GM23248 (cell line): Measurements from ENCODE around the gene CCZ1. TPM values are rescaled to one million over a fixed set of nuclear protein-coding genes. Genes with fewer than 3 reads are reported as not detected.
A peak's percentile ranks its signal among the peaks of the same experiment; 100 is the strongest.
"Not testable (repeated sequence)": the region's sequence is repeated elsewhere in the genome, so short reads cannot be mapped to it uniquely, and the experiment has no call there.

ENCODE experiments used
- DNase-seq: peaks from one replicate; pipeline ENCODE4 v3.0.0-alpha.2; 2015
- H2AFZ ChIP-seq: fragments of 200-600 bp; sonication (generic); 2 replicates; pipeline ENCODE4 v1.6.1; 2016; ENCODE audit warnings: antibody characterized with exemption
- H3F3A ChIP-seq: fragments of 200-600 bp; sonication (generic); 2 replicates; pipeline ENCODE4 v1.6.1; 2016; ENCODE audit warnings: mild to moderate bottlenecking, antibody characterized with exemption, mixed run types; ENCODE audit not compliant: insufficient read depth
- H3K27ac ChIP-seq: fragments of 200-600 bp; sonication (generic); 2 replicates; pipeline ENCODE4 v1.5.1; 2016; ENCODE audit warnings: mild to moderate bottlenecking
- H3K27me3 ChIP-seq: fragments of 200-600 bp; sonication (generic); replicated peaks from 2 replicates; pipeline ENCODE4 v1.6.1; 2016; ENCODE audit warnings: mild to moderate bottlenecking; ENCODE audit not compliant: insufficient read depth
- H3K36me3 ChIP-seq: fragments of 200-600 bp; sonication (generic); 2 replicates; pipeline ENCODE4 v1.6.1; 2016; ENCODE audit warnings: low read depth, mild to moderate bottlenecking
- H3K4me1 ChIP-seq: fragments of 200-600 bp; sonication (generic); 2 replicates; pipeline ENCODE4 v1.6.1; 2016; ENCODE audit warnings: mild to moderate bottlenecking; ENCODE audit not compliant: insufficient read depth
- H3K4me2 ChIP-seq: fragments of 200-600 bp; sonication (generic); one replicate; pipeline ENCODE4 v1.6.1; 2016; ENCODE audit warnings: mild to moderate bottlenecking; ENCODE audit not compliant: unreplicated experiment
- H3K4me3 ChIP-seq: fragments of 200-600 bp; sonication (generic); 2 replicates; pipeline ENCODE4 v1.5.1; 2016; ENCODE audit warnings: mild to moderate bottlenecking
- H3K79me2 ChIP-seq: fragments of 200-600 bp; sonication (generic); 2 replicates; pipeline ENCODE4 v1.6.1; 2016; ENCODE audit warnings: mild to moderate bottlenecking; ENCODE audit not compliant: insufficient read depth
- H3K9ac ChIP-seq: fragments of 200-600 bp; sonication (generic); 2 replicates; pipeline ENCODE4 v1.6.1; 2016; ENCODE audit warnings: mild to moderate bottlenecking
- H3K9me2 ChIP-seq: fragments of 200-600 bp; sonication (generic); 2 replicates; pipeline ENCODE4 v1.6.1; 2016; ENCODE audit warnings: mixed run types, mild to moderate bottlenecking, moderate library complexity; ENCODE audit not compliant: insufficient read depth
- H3K9me3 ChIP-seq: fragments of 200-600 bp; sonication (generic); one replicate; pipeline ENCODE4 v1.6.1; 2017; ENCODE audit warnings: low read depth
- H4K20me1 ChIP-seq: fragments of 200-600 bp; sonication (generic); 2 replicates; pipeline ENCODE4 v1.6.0; 2016; ENCODE audit not compliant: insufficient read depth
- WGBS, 2 experiments: methylation state at CpG; one replicate each; pipeline ENCODE4 v1.1.6; 2015 to 2017; ENCODE audit warnings: low lambda C conversion rate in 2 of 2, low coverage in 1 of 2; ENCODE audit errors: missing lambda C conversion rate in 2 of 2; 5-methylcytosine and 5-hydroxymethylcytosine counted together
- in situ Hi-C: fragments of 300-500 bp; cut with MboI; formaldehyde crosslinking; loops from 2 replicates; pipeline ENCODE4 v1.15.0; 2020
- polyA plus RNA-seq: library from polyadenylated mRNA; unstranded; fragments of >200 nt; fragmentation: Nextera tagmentation; extraction: Ambion mirVana; gene quantifications from 2 replicates; pipeline ENCODE4 v1.2.1, GENCODE V29; 2016
- small RNA-seq: library from RNA; depleted of rRNA; stranded (forward); fragments of <200 nt; gene quantifications from one replicate; pipeline ENCODE3, GENCODE V24; 2014; ENCODE audit warnings: low read depth, low replicate concordance
- total RNA-seq: library from RNA; depleted of rRNA; stranded (reverse); fragments of >200 nt; shearing (Covaris generic); gene quantifications from 2 replicates; pipeline ENCODE4 v1.2.3, GENCODE V29; 2014; rRNA removed

Gene CCZ1
- total and polyA plus RNA-seq, 2 experiments from 2014 or later = 82.1 to 115 TPM

GRCh38 chr7:5963205-5963604 is 64.7 kb downstream of the CCZ1 start:
- H3K9me2 ChIP-seq, in situ Hi-C loops: not testable (repeated sequence)
- 51% methylated on average over 7 of the region's 13 CpGs; no CpG with 5 or more reads in 1 of the 2 experiments for WGBS, 2 experiments

GRCh38 chr7:5963810-5964209 is 65.3 kb downstream of the CCZ1 start:
- H3K79me2 ChIP-seq, in situ Hi-C loops: not testable (repeated sequence)

More at GRCh38 chr7:5963205-5963604, 64.7 kb downstream of the CCZ1 start:
- DNase-seq, H3K36me3 ChIP-seq, H3K4me3 ChIP-seq, H4K20me1 ChIP-seq, H3F3A ChIP-seq, H3K79me2 ChIP-seq, H2AFZ ChIP-seq, H3K4me1 ChIP-seq, H3K27ac ChIP-seq, H3K4me2 ChIP-seq, H3K9ac ChIP-seq, H3K27me3 ChIP-seq, H3K9me3 ChIP-seq: not testable (repeated sequence)

GRCh38 chr7:5970347-5970911 is 71.9 kb downstream of the CCZ1 start, which contains the start of gene RSPH10B:
Gene RSPH10B (minus strand): TSS chr7:5970689. CDS start chr7:5967116, 3,573 bp downstream.
- H3K27me3 ChIP-seq, H3K4me2 ChIP-seq, in situ Hi-C loops, H3K9me2 ChIP-seq, H3F3A ChIP-seq, H3K27ac ChIP-seq, H4K20me1 ChIP-seq, H3K9ac ChIP-seq, H3K79me2 ChIP-seq, H3K4me1 ChIP-seq, H3K4me3 ChIP-seq, H3K36me3 ChIP-seq, H2AFZ ChIP-seq, H3K9me3 ChIP-seq: not testable (repeated sequence)
- peak; percentile 0 for DNase-seq
- 0% methylated on average over 1 of the region's 43 CpGs; no CpG with 5 or more reads in 1 of the 2 experiments for WGBS, 2 experiments

More at GRCh38 chr7:5963810-5964209, 65.3 kb downstream of the CCZ1 start:
- DNase-seq, H4K20me1 ChIP-seq, H3K27me3 ChIP-seq, H3K4me2 ChIP-seq, H3K27ac ChIP-seq, H3K4me3 ChIP-seq, H3K9me3 ChIP-seq, H3K4me1 ChIP-seq, H3K9me2 ChIP-seq, H3K36me3 ChIP-seq, H3K9ac ChIP-seq, H2AFZ ChIP-seq, H3F3A ChIP-seq: not testable (repeated sequence)
- WGBS, 2 experiments = 86% methylated on average over 4 of the region's 7 CpGs; no CpG with 5 or more reads in 1 of the 2 experiments

GRCh38 chr7:5973580-5973979 is 75.0 kb downstream of the CCZ1 start:
- H3K36me3 ChIP-seq, H3K9me2 ChIP-seq, H3K9ac ChIP-seq, H2AFZ ChIP-seq, H3K9me3 ChIP-seq, H3K4me3 ChIP-seq, H3K27ac ChIP-seq, H3K79me2 ChIP-seq, in situ Hi-C loops, H3F3A ChIP-seq, H3K4me1 ChIP-seq, DNase-seq, H3K27me3 ChIP-seq, H3K4me2 ChIP-seq, H4K20me1 ChIP-seq: not testable (repeated sequence)
- WGBS, 2 experiments = no CpG with 5 or more reads among the region's 8 CpGs

Small RNAs within 50 kb of the gene (small RNA-seq; reads per million reads assigned to genes)
- not detected for gene RN7SL556P

Other genes starting within 250 kb of the CCZ1 start
- gene RNF216, start 117.1 kb upstream of the CCZ1 start, total RNA-seq = 32.0 and 32.6 TPM in 2 replicates
- gene RNF216, start 117.1 kb upstream of the CCZ1 start, polyA plus RNA-seq = 35.3 and 36.0 TPM in 2 replicates
- not detected in 2 replicates for gene OCM, start 17.9 kb upstream of the CCZ1 start, total RNA-seq
- not detected in 2 replicates for gene OCM, start 17.9 kb upstream of the CCZ1 start, polyA plus RNA-seq
- not detected in 2 replicates for gene RSPH10B, start 72.0 kb downstream of the CCZ1 start, total RNA-seq
- not detected in 2 replicates for gene RSPH10B, start 72.0 kb downstream of the CCZ1 start, polyA plus RNA-seq
- 12.8 and 17.1 TPM in 2 replicates for gene PMS2, start 110.3 kb downstream of the CCZ1 start, total RNA-seq
- gene PMS2, start 110.3 kb downstream of the CCZ1 start, polyA plus RNA-seq = 7.4 and 8.9 TPM in 2 replicates
- gene AIMP2, start 110.5 kb downstream of the CCZ1 start, total RNA-seq = 57.7 and 74.6 TPM in 2 replicates
- gene AIMP2, start 110.5 kb downstream of the CCZ1 start, polyA plus RNA-seq = 78.1 and 82.8 TPM in 2 replicates
- not detected in 2 replicates for gene ANKRD61, start 132.6 kb downstream of the CCZ1 start, total RNA-seq
- 0.24 and 0.41 TPM in 2 replicates for gene ANKRD61, start 132.6 kb downstream of the CCZ1 start, polyA plus RNA-seq
- gene EIF2AK1, start 160.4 kb downstream of the CCZ1 start, total RNA-seq = 103 and 173 TPM in 2 replicates
- 102 and 113 TPM in 2 replicates for gene EIF2AK1, start 160.4 kb downstream of the CCZ1 start, polyA plus RNA-seq
- gene USP42, start 206.2 kb downstream of the CCZ1 start, total RNA-seq = 5.3 and 5.7 TPM in 2 replicates
- 4.0 and 5.9 TPM in 2 replicates for gene USP42, start 206.2 kb downstream of the CCZ1 start, polyA plus RNA-seq